Thyroid gland (tissue), 4 donors: ENCODE data around the gene CORT.

ENCODE experiments used
- CTCF ChIP-seq, 6 experiments: fragments of 200-600 bp in 3 of 6; fragments of 450-650 bp in 3 of 6; sonication (generic) in 3 of 6; IDR thresholded peaks; one replicate each; pipeline ENCODE4 v1.5.1; 2016 to 2019; ENCODE audit warnings: antibody characterized with exemption in 6 of 6, mild to moderate bottlenecking in 2 of 6, inconsistent platforms in 1 of 6, moderate library complexity in 1 of 6
- POLR2A ChIP-seq, 2 donors: fragments of 450-650 bp; IDR thresholded peaks; one replicate each; pipeline ENCODE4 v1.6.1; 2017; ENCODE audit warnings: antibody characterized with exemption in 2 of 2, mild to moderate bottlenecking in 2 of 2, moderate library complexity in 1 of 2

- TF ChIP-seq CTCF (IDR thresholded peaks at IDR 0.05) (no peak), POLR2A (IDR thresholded peaks at IDR 0.05) (no peak)
Measured at GRCh38 chr1:10421637-10422036, 28.2 kb upstream of the CORT start.
